ENCODE data around the gene TGFBR3. TPM values are rescaled to one million over a fixed set of nuclear protein-coding genes. Genes with fewer than 3 reads are reported as not detected.

The TGFBR3 gene
- total RNA-seq, 1 experiment from 2014 or later = 2.4 TPM

DNA sequence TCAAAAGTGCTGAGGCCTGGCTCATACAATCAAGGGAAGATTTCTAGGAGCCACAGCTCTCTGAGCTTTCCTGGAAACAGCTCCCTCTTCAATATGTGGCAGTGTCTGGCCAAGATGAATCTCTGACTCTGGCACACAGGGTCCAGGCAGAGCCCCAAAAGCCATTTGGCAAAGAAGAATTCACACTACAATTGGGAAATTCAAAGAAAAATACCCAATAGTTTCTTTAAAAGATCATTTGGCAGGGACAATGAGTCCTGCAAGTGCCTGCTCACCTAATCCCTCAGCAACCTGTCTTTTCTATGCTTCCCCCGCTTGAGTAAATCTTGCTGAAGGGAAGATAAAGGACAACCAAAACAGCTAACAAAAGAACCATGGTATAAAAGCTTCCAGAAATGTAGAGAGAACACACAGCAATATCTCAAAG, 124.6 kb downstream of the TGFBR3 start:
- H2BK120ac ChIP-seq (ENCODE audit: low read depth, low read length, poor library complexity, severe bottlenecking) = no peak overlapping the region

More for the DNA sequence above, 124.6 kb downstream of the TGFBR3 start:
- no peak overlapping the region for H3K9ac ChIP-seq (ENCODE audit: extremely low read depth, insufficient read length, low read length)
- H3K27ac ChIP-seq (ENCODE audit: insufficient read length, low read depth, low read length) = no peak overlapping the region
- Mint-ChIP-seq H3K27ac (peak overlapping the region in 2 of 3 experiments; percentile 40 to 78; a peak in 4 of 7 replicates), H3K36me3 (ENCODE audit: insufficient read depth in 1 of 3, low read depth in 3 of 3) (no peaks in the 10 kb centered on the region), H3K4me1 (peaks cover 16 to 27% of the 10 kb centered on the region in 2 experiments), H3K27me3 (ENCODE audit: low read depth) (no peaks in the 10 kb centered on the region), H3K9me3 (no peaks in the 10 kb centered on the region), H3K4me3 (no peak overlapping the region)
- DNase-seq = no peak
- no peak overlapping the region for H3K56ac ChIP-seq (ENCODE audit: insufficient read length, low read depth, low read length)
- no peak overlapping the region for H2AFZ ChIP-seq (ENCODE audit: low read length)
- no CpG with 5 or more reads among the region's 1 CpG for WGBS (ENCODE audit: extremely low coverage, insufficient read length, low lambda C conversion rate)
- H3K23ac ChIP-seq (ENCODE audit: insufficient read length, low read depth, low read length) = no peak overlapping the region
- H2BK20ac ChIP-seq (ENCODE audit: low read depth, low read length, poor library complexity, severe bottlenecking) = no peak overlapping the region
- no peak overlapping the region; the same call in 1 of the 2 replicates for H3K4ac ChIP-seq (ENCODE audit: low read depth, low read length)
- H2AK5ac ChIP-seq (ENCODE audit: insufficient read length, low read length) = no peak overlapping the region
- H4K91ac ChIP-seq (ENCODE audit: insufficient read length, low read depth, low read length) = no peak overlapping the region
- TF ChIP-seq, protein P1, sequence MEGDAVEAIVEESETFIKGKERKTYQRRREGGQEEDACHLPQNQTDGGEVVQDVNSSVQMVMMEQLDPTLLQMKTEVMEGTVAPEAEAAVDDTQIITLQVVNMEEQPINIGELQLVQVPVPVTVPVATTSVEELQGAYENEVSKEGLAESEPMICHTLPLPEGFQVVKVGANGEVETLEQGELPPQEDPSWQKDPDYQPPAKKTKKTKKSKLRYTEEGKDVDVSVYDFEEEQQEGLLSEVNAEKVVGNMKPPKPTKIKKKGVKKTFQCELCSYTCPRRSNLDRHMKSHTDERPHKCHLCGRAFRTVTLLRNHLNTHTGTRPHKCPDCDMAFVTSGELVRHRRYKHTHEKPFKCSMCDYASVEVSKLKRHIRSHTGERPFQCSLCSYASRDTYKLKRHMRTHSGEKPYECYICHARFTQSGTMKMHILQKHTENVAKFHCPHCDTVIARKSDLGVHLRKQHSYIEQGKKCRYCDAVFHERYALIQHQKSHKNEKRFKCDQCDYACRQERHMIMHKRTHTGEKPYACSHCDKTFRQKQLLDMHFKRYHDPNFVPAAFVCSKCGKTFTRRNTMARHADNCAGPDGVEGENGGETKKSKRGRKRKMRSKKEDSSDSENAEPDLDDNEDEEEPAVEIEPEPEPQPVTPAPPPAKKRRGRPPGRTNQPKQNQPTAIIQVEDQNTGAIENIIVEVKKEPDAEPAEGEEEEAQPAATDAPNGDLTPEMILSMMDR (conservative IDR thresholded peaks at IDR 0.05) = no peak
- H3K27me3 ChIP-seq (ENCODE audit: insufficient read depth, low read length) = no peaks in the 10 kb centered on the region
- H2BK15ac ChIP-seq (ENCODE audit: low read depth, low read length) = no peak overlapping the region
- no peak overlapping the region for H4K5ac ChIP-seq (ENCODE audit: insufficient read length, low read depth, low read length)
- no peak overlapping the region for H3K14ac ChIP-seq (ENCODE audit: insufficient read depth, low read length)
- no peak overlapping the region for H3K18ac ChIP-seq (ENCODE audit: insufficient read length, low read depth, low read length)
- no peaks in the 10 kb centered on the region for H3K4me1 ChIP-seq (ENCODE audit: insufficient read depth, low read length)
- H3K79me2 ChIP-seq (ENCODE audit: insufficient read depth, low read length) = no peaks in the 10 kb centered on the region
- H4K8ac ChIP-seq (replicated peaks; ENCODE audit: insufficient read length, low read depth, low read length) = no peak overlapping the region
- no peak overlapping the region for H2BK5ac ChIP-seq (ENCODE audit: insufficient read length, low read length)
- no peaks in the 10 kb centered on the region for H3K9me3 ChIP-seq (ENCODE audit: control insufficient read depth, low read depth, low read length)
- no peaks in the 10 kb centered on the region for H4K20me1 ChIP-seq (ENCODE audit: control insufficient read depth, insufficient read depth, insufficient read length)
- no peak overlapping the region for H2BK12ac ChIP-seq (ENCODE audit: insufficient read length, low read depth, low read length)
- no peaks in the 10 kb centered on the region for H3K79me1 ChIP-seq (ENCODE audit: insufficient read depth, low read depth, low read length, poor library complexity, severe bottlenecking)
- no peaks in the 10 kb centered on the region for H3K23me2 ChIP-seq (ENCODE audit: insufficient read length, low read depth, low read length, poor library complexity, severe bottlenecking)
- no peak overlapping the region for H3T11ph ChIP-seq (ENCODE audit: low read length)
- H3K4me2 ChIP-seq (ENCODE audit: insufficient read depth, insufficient read length, low read length) = no peak overlapping the region
